HepG2 (cell line): ENCODE results near the gene RSBN1L. TPM values are rescaled to one million over a fixed set of nuclear protein-coding genes. Genes with fewer than 3 reads are reported as not detected.

ENCODE experiments used
- FOXA1 ChIP-seq, 2 experiments: fragments of 450-650 bp in 1 of 2; sonication (generic) in 1 of 2; formaldehyde crosslinking in 1 of 2; IDR thresholded peaks; 2 replicates each; pipeline versions ENCODE4 v1.4.0 to v1.6.1; 2016 to 2020; ENCODE audit warnings: missing genetic modification reagents in 1 of 2
- FOXK1 ChIP-seq: sonication (generic); formaldehyde crosslinking; IDR thresholded peaks from 2 replicates; pipeline ENCODE4 v1.4.0; 2020; ENCODE audit warnings: low read depth, missing genetic modification reagents, borderline replicate concordance
- JUN ChIP-seq: sonication (generic); formaldehyde crosslinking; IDR thresholded peaks from 2 replicates; pipeline ENCODE4 v1.4.0; 2020; ENCODE audit warnings: mild to moderate bottlenecking, missing genetic modification reagents
- NFE2L1 ChIP-seq: sonication (generic); formaldehyde crosslinking; IDR thresholded peaks from 2 replicates; pipeline ENCODE4 v1.4.0; 2020; ENCODE audit warnings: missing genetic modification reagents, mild to moderate bottlenecking, borderline replicate concordance
- ONECUT2 ChIP-seq: sonication (generic); formaldehyde crosslinking; IDR thresholded peaks from 2 replicates; pipeline ENCODE4 v1.4.0; 2020; ENCODE audit warnings: missing genetic modification reagents
- RARG ChIP-seq: sonication (generic); formaldehyde crosslinking; IDR thresholded peaks from 2 replicates; pipeline ENCODE4 v1.4.0; 2020; ENCODE audit warnings: low read depth, mild to moderate bottlenecking, missing genetic modification reagents
- RBM39 ChIP-seq: fragments of 200-400 bp; formaldehyde crosslinking; IDR thresholded peaks from one replicate; pipeline ENCODE4 v1.6.1; 2018; ENCODE audit warnings: antibody characterized with exemption, mild to moderate bottlenecking, low read depth, low read length; ENCODE audit not compliant: poor library complexity, severe bottlenecking
- SAP130 ChIP-seq: IDR thresholded peaks from 2 replicates; pipeline ENCODE4 v1.6.1; 2016; ENCODE audit warnings: low read depth
- TCF7 ChIP-seq: sonication (generic); IDR thresholded peaks from 2 replicates; pipeline ENCODE4 v1.6.1; 2016; ENCODE audit warnings: antibody characterized with exemption, low read depth
- YY1 ChIP-seq: IDR thresholded peaks from 2 replicates; pipeline ENCODE4 v1.6.1; 2011; ENCODE audit warnings: low read length, low read depth, moderate library complexity, mild to moderate bottlenecking; ENCODE audit not compliant: insufficient read depth, insufficient replicate concordance
- ZFP36 ChIP-seq: fragments of 150-350 bp; IDR thresholded peaks from 2 replicates; pipeline ENCODE4 v1.6.1; 2018; ENCODE audit warnings: borderline replicate concordance, low read length, low read depth; ENCODE audit not compliant: partially characterized antibody
- ZNF292 ChIP-seq: sonication (generic); formaldehyde crosslinking; IDR thresholded peaks from 2 replicates; pipeline ENCODE4 v1.8.1; 2022; ENCODE audit warnings: mild to moderate bottlenecking, low read depth, missing genetic modification reagents, borderline replicate concordance
- ZNF44 ChIP-seq: sonication (generic); formaldehyde crosslinking; IDR thresholded peaks from 2 replicates; pipeline ENCODE4 v1.5.1; 2020; ENCODE audit warnings: mild to moderate bottlenecking, missing genetic modification reagents
- ZNF572 ChIP-seq: sonication (generic); formaldehyde crosslinking; IDR thresholded peaks from 2 replicates; pipeline ENCODE4 v1.5.1; 2020; ENCODE audit warnings: mild to moderate bottlenecking, missing genetic modification reagents
- ZNF589 ChIP-seq: sonication (generic); formaldehyde crosslinking; conservative IDR thresholded peaks from 2 replicates; pipeline ENCODE4 v1.8.0; 2022; ENCODE audit warnings: mild to moderate bottlenecking, moderate library complexity, missing genetic modification reagents
- polyA plus RNA-seq, 8 experiments: library from polyadenylated mRNA; depleted of rRNA in 3 of 8; stranded (reverse) in 7 of 8; unstranded in 1 of 8; fragments of >200 nt; fragmentation: Illumina TruSeq in 4 of 8; extraction: Trizol in 4 of 8; gene quantifications; 2 replicates each; pipeline versions ENCODE4 v1.2.1 to v1.2.3, GENCODE V29; 2011 to 2016; ENCODE audit warnings: low read depth in 4 of 8, missing spikeins in 1 of 8, mixed read lengths in 1 of 8; ENCODE audit not compliant: insufficient read depth in 1 of 8
- total RNA-seq, 5 experiments: library from RNA; depleted of rRNA; stranded (reverse); fragments of >200 nt; fragmentation: Illumina TruSeq; extraction: Trizol; gene quantifications; 2 replicates each; pipeline ENCODE4 v1.2.3, GENCODE V29; 2016; ENCODE audit warnings: low read depth in 1 of 5
- TF ChIP-seq, protein P1 (sequence below): sonication (generic); formaldehyde crosslinking; IDR thresholded peaks from 2 replicates; pipeline ENCODE4 v1.4.0; 2020; ENCODE audit warnings: missing genetic modification reagents, borderline replicate concordance
- TF ChIP-seq, protein P2 (sequence below): sonication (generic); formaldehyde crosslinking; IDR thresholded peaks from 2 replicates; pipeline ENCODE4 v1.8.0; 2023; ENCODE audit warnings: mild to moderate bottlenecking, missing genetic modification reagents
- TF ChIP-seq, protein P3 (sequence below): sonication (generic); formaldehyde crosslinking; IDR thresholded peaks from 2 replicates; pipeline ENCODE4 v1.4.0; 2020; ENCODE audit warnings: missing genetic modification reagents, borderline replicate concordance
- TF ChIP-seq, protein P4 (sequence below): sonication (generic); formaldehyde crosslinking; IDR thresholded peaks from 2 replicates; pipeline ENCODE4 v1.4.0; 2020; ENCODE audit warnings: mild to moderate bottlenecking, missing genetic modification reagents, borderline replicate concordance

Gene RSBN1L
- total and polyA plus RNA-seq, 2 of the 13 experiments (the other 11 are each of a cell fraction or from before 2014, with no cell fraction given), result 7.7 to 21.3 TPM

DNA sequence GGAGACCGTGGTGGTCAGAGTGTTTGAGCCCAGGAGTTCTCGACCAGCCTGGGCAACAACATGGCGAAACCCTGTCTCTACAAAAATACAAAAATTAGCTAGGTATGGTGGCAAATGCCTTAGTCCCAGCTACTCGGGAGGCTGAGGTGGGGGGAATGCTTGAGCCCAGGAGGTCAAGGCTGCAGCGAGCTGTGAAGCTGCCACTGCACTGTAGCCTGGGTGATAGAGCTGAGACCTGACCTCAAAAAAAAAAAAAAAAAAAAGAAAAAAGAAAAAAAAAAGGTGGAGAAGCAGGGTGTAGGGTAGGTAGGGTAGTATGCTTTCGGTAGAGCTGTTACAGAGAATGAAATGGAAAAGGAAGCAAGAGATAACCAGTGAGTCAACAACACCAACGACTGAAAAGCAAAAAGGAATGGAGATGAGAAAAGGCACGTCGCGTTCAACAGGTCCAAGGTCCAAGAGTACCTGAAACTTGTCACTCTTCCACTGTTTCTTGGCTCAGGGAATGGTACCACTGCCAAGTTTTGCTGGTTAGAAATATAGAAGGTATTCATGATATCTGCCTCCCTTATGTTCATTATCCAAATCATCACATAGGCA lies 4.3 kb upstream of the RSBN1L start (continued):
- TF ChIP-seq, protein P1, sequence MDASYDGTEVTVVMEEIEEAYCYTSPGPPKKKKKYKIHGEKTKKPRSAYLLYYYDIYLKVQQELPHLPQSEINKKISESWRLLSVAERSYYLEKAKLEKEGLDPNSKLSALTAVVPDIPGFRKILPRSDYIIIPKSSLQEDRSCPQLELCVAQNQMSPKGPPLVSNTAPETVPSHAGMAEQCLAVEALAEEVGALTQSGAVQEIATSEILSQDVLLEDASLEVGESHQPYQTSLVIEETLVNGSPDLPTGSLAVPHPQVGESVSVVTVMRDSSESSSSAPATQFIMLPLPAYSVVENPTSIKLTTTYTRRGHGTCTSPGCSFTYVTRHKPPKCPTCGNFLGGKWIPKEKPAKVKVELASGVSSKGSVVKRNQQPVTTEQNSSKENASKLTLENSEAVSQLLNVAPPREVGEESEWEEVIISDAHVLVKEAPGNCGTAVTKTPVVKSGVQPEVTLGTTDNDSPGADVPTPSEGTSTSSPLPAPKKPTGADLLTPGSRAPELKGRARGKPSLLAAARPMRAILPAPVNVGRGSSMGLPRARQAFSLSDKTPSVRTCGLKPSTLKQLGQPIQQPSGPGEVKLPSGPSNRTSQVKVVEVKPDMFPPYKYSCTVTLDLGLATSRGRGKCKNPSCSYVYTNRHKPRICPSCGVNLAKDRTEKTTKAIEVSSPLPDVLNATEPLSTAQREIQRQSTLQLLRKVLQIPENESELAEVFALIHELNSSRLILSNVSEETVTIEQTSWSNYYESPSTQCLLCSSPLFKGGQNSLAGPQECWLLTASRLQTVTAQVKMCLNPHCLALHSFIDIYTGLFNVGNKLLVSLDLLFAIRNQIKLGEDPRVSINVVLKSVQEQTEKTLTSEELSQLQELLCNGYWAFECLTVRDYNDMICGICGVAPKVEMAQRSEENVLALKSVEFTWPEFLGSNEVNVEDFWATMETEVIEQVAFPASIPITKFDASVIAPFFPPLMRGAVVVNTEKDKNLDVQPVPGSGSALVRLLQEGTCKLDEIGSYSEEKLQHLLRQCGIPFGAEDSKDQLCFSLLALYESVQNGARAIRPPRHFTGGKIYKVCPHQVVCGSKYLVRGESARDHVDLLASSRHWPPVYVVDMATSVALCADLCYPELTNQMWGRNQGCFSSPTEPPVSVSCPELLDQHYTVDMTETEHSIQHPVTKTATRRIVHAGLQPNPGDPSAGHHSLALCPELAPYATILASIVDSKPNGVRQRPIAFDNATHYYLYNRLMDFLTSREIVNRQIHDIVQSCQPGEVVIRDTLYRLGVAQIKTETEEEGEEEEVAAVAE (CRISPR knock-in tag), result no peak
- no peak for TF ChIP-seq ZNF44 (CRISPR knock-in tag)
- TF ChIP-seq NFE2L1 (CRISPR knock-in tag), result no peak
- no peak for TF ChIP-seq FOXK1 (CRISPR knock-in tag)
- no peak; the same call in 1 of the 2 replicates for TF ChIP-seq FOXA1 (IDR thresholded peaks at IDR 0.05)
- TF ChIP-seq FOXA1 (CRISPR knock-in tag; IDR thresholded peaks at IDR 0.05), result peak; percentile 78; the same call in 1 of the 2 replicates
- no peak for TF ChIP-seq ZFP36
- TF ChIP-seq RARG (CRISPR knock-in tag), result no peak
- TF ChIP-seq ZNF292, result peak; percentile 43
- TF ChIP-seq TCF7, result peak; percentile 13; the same call in 1 of the 2 replicates
- TF ChIP-seq ZNF572 (CRISPR knock-in tag), result no peak
- TF ChIP-seq JUN (CRISPR knock-in tag), result no peak
- no peak for TF ChIP-seq ONECUT2 (CRISPR knock-in tag)
- no peak for TF ChIP-seq YY1
- TF ChIP-seq, protein P2, sequence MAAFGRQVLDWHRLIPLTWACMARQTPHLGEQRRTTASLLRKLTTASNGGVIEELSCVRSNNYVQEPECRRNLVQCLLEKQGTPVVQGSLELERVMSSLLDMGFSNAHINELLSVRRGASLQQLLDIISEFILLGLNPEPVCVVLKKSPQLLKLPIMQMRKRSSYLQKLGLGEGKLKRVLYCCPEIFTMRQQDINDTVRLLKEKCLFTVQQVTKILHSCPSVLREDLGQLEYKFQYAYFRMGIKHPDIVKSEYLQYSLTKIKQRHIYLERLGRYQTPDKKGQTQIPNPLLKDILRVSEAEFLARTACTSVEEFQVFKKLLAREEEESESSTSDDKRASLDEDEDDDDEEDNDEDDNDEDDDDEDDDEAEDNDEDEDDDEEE (CRISPR knock-in tag), result 0 out of 2 replicates have a peak, but pooled peaks have one; percentile 11
- TF ChIP-seq SAP130, result peak; percentile 88
- TF ChIP-seq, protein P3, sequence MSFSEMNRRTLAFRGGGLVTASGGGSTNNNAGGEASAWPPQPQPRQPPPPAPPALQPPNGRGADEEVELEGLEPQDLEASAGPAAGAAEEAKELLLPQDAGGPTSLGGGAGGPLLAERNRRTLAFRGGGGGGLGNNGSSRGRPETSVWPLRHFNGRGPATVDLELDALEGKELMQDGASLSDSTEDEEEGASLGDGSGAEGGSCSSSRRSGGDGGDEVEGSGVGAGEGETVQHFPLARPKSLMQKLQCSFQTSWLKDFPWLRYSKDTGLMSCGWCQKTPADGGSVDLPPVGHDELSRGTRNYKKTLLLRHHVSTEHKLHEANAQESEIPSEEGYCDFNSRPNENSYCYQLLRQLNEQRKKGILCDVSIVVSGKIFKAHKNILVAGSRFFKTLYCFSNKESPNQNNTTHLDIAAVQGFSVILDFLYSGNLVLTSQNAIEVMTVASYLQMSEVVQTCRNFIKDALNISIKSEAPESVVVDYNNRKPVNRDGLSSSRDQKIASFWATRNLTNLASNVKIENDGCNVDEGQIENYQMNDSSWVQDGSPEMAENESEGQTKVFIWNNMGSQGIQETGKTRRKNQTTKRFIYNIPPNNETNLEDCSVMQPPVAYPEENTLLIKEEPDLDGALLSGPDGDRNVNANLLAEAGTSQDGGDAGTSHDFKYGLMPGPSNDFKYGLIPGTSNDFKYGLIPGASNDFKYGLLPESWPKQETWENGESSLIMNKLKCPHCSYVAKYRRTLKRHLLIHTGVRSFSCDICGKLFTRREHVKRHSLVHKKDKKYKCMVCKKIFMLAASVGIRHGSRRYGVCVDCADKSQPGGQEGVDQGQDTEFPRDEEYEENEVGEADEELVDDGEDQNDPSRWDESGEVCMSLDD (CRISPR knock-in tag), result no peak
- no peak for TF ChIP-seq RBM39
- no peak for TF ChIP-seq ZNF589 (CRISPR knock-in tag)
- TF ChIP-seq, protein P4, sequence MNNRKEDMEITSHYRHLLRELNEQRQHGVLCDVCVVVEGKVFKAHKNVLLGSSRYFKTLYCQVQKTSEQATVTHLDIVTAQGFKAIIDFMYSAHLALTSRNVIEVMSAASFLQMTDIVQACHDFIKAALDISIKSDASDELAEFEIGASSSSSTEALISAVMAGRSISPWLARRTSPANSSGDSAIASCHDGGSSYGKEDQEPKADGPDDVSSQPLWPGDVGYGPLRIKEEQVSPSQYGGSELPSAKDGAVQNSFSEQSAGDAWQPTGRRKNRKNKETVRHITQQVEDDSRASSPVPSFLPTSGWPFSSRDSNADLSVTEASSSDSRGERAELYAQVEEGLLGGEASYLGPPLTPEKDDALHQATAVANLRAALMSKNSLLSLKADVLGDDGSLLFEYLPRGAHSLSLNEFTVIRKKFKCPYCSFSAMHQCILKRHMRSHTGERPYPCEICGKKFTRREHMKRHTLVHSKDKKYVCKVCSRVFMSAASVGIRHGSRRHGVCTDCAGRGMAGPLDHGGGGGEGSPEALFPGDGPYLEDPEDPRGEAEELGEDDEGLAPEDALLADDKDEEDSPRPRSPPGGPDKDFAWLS, result no peak
